GM23248 (cell line): ENCODE measurements around the gene NKX1-2.

Experiments used
- EZH2 ChIP-seq: fragments of 200-600 bp; sonication (generic); IDR thresholded peaks from 2 replicates; pipeline ENCODE4 v1.6.1; 2018; ENCODE audit warnings: antibody characterized with exemption, mild to moderate bottlenecking; ENCODE audit not compliant: insufficient read depth, poor library complexity, severe bottlenecking
- EZH2phosphoT487 ChIP-seq: fragments of 200-600 bp; sonication (generic); IDR thresholded peaks from 2 replicates; pipeline ENCODE4 v1.6.1; 2018; ENCODE audit warnings: antibody characterized with exemption, moderate library complexity, mild to moderate bottlenecking, low read depth; ENCODE audit not compliant: insufficient read depth

- TF ChIP-seq EZH2 (no peak), EZH2phosphoT487 (no peak)
These were observed 47.5 kb upstream of the NKX1-2 start for GRCh38 chr10:124497196-124497881.
